Natural killer cell (primary cell): Measurements from ENCODE around the gene INTS7. TPM values are rescaled to one million over a fixed set of nuclear protein-coding genes. Genes with fewer than 3 reads are reported as not detected.
"Not testable (repeated sequence)": the region's sequence is repeated elsewhere in the genome, so short reads cannot be mapped to it uniquely, and the experiment has no call there.

ENCODE experiments used
- ATAC-seq, 3 donors: fragments of 150-1000 bp in 2 of 3; fragments of 200-7000 bp in 1 of 3; cut with Tn5 transposase; 1 replicate in 1 of 3; 2 replicates in 2 of 3; pipeline ENCODE4 v1.10.0; 2021; ENCODE audit warnings: mild to moderate bottlenecking in 2 of 3, moderate library complexity in 2 of 3
- DNase-seq, 2 donors: peaks; one replicate each; pipeline versions ENCODE4 v3.0.0 to v3.0.0-alpha.2; 2013 to 2021; ENCODE audit warnings: mixed read lengths in 1 of 2
- H3K27ac ChIP-seq: one replicate; pipeline ENCODE4 v1.5.1; 2013; ENCODE audit warnings: mild to moderate bottlenecking, low read length
- H3K27me3 ChIP-seq: one replicate; pipeline ENCODE4 v1.6.1; 2013; ENCODE audit warnings: low read length; ENCODE audit not compliant: control insufficient read depth, insufficient read depth
- H3K36me3 ChIP-seq: one replicate; pipeline ENCODE4 v1.6.1; 2013; ENCODE audit warnings: low read length; ENCODE audit not compliant: control insufficient read depth, insufficient read depth
- H3K4me1 ChIP-seq: one replicate; pipeline ENCODE4 v1.6.1; 2013; ENCODE audit warnings: low read length; ENCODE audit not compliant: control insufficient read depth, insufficient read depth
- H3K4me3 ChIP-seq: one replicate; pipeline ENCODE4 v1.5.1; 2013; ENCODE audit warnings: low read length
- H3K9me3 ChIP-seq: one replicate; pipeline ENCODE4 v1.6.1; 2013; ENCODE audit warnings: low read length; ENCODE audit not compliant: control insufficient read depth, insufficient read depth
- H3K27ac Mint-ChIP-seq, 2 donors: one replicate each; pipeline ENCODE4 v1.8.0; 2022; ENCODE audit warnings: mild to moderate bottlenecking in 2 of 2, mixed read lengths in 2 of 2, moderate library complexity in 1 of 2
- H3K27me3 Mint-ChIP-seq, 2 donors: one replicate each; pipeline ENCODE4 v1.8.0; 2022; ENCODE audit warnings: low read depth in 2 of 2, mixed read lengths in 2 of 2
- H3K36me3 Mint-ChIP-seq: one replicate; pipeline ENCODE4 v1.8.0; 2022; ENCODE audit warnings: mixed read lengths
- H3K4me1 Mint-ChIP-seq, 2 donors: one replicate each; pipeline ENCODE4 v1.8.0; 2022; ENCODE audit warnings: mixed read lengths in 2 of 2
- H3K4me3 Mint-ChIP-seq: one replicate; pipeline ENCODE4 v1.8.0; 2022; ENCODE audit warnings: mild to moderate bottlenecking, moderate library complexity, mixed read lengths
- H3K9me3 Mint-ChIP-seq, 2 donors: one replicate each; pipeline ENCODE4 v1.8.0; 2022; ENCODE audit warnings: mixed read lengths in 2 of 2
- WGBS: methylation state at CpG from one replicate; pipeline ENCODE4 v1.1.7; 2013; ENCODE audit warnings: missing lambda C conversion rate; ENCODE audit not compliant: insufficient coverage; 5-methylcytosine and 5-hydroxymethylcytosine counted together
- intact Hi-C: fragments of 100-400 bp; cut with micrococcal nuclease; formaldehyde crosslinking; loops from one replicate; pipeline ENCODE4 v1.14.2; 2022
- total RNA-seq, 4 donors: library from RNA; stranded (reverse); fragments of 120-200 nt in 1 of 4; gene quantifications; one replicate each; pipeline versions ENCODE4 v1.2.3 to v1.2.4, GENCODE V29; 2013 to 2022
- TF ChIP-seq, protein P1 (sequence below): fragments of 200-600 bp; IDR thresholded peaks from one replicate; pipeline ENCODE4 v1.8.0; 2022; ENCODE audit warnings: antibody characterized with exemption

The INTS7 gene
- total RNA-seq, 3 donors from 2014 or later (not counting 1 experiment from before 2014, with no cell fraction given) = 10.0 to 20.3 (median 11.0) TPM

DNA sequence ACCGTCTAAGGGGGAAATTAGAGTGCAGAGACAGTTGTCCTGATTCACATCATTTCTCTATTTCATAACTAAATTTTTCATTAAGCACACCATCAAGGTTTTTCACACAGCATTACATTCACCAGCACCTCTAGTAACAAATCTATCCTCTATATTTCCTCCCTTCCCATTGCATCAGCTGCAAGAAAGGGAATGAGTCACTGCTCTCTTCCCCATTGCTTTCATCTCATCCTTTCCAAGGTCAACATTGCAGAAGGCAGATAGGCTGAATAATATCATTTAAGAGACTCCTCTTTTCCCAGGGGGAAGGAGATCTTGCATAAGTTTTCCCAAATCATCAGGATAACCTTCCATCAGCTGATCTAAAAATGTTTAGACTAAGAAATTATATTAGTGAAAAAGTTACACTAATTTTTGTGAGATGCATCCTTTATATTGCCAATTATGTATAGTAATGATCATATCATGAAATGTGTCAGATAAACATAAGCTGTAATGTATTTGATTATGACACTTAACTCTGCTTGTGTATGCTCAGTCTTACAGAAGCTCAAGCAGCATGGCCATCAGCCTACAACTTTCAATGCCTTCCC lies 4.3 kb downstream of the INTS7 start:
- TF ChIP-seq, protein P1, sequence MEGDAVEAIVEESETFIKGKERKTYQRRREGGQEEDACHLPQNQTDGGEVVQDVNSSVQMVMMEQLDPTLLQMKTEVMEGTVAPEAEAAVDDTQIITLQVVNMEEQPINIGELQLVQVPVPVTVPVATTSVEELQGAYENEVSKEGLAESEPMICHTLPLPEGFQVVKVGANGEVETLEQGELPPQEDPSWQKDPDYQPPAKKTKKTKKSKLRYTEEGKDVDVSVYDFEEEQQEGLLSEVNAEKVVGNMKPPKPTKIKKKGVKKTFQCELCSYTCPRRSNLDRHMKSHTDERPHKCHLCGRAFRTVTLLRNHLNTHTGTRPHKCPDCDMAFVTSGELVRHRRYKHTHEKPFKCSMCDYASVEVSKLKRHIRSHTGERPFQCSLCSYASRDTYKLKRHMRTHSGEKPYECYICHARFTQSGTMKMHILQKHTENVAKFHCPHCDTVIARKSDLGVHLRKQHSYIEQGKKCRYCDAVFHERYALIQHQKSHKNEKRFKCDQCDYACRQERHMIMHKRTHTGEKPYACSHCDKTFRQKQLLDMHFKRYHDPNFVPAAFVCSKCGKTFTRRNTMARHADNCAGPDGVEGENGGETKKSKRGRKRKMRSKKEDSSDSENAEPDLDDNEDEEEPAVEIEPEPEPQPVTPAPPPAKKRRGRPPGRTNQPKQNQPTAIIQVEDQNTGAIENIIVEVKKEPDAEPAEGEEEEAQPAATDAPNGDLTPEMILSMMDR = no peak
- no peak overlapping the region for H3K4me3 Mint-ChIP-seq

DNA sequence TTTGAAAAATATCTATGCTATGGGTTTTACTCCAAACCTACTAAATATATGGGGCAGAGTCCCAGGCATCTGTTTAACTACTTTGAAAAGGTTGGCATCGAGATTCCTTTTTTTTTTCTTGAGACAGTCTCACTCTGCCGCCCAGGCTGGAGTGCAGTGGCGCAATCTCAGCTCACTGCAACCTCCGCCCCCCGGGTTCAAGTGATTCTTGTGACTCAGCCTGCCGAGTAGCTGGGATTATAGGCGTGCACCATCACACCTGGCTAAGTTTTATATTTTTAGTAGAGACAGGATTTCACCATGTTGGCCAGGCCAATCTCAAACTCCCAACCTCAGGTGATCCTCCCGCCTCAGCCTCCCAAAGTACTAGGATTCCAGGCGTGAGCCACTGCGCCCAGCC lies 7.6 kb downstream of the INTS7 start:
- H3K9me3 ChIP-seq, DNase-seq, H3K4me3 ChIP-seq, H3K27me3 ChIP-seq, H3K27ac Mint-ChIP-seq, H3K36me3 ChIP-seq, H3K9me3 Mint-ChIP-seq, H3K27ac ChIP-seq, intact Hi-C loops, H3K4me1 ChIP-seq, H3K27me3 Mint-ChIP-seq, ATAC-seq, H3K36me3 Mint-ChIP-seq, H3K4me3 Mint-ChIP-seq: not testable (repeated sequence)
- H3K4me1 Mint-ChIP-seq = peaks cover 39 to 40% of the 10 kb centered on the region in 2 donors
- 98% methylated on average over 10 of the region's 10 CpGs for WGBS

More for the DNA sequence above, 4.3 kb downstream of the INTS7 start:
- no peak overlapping the region for H3K4me3 ChIP-seq
- Mint-ChIP-seq H3K9me3 (no peaks in the 10 kb centered on the region), H3K27ac (no peak overlapping the region), H3K36me3 (no peaks in the 10 kb centered on the region), H3K27me3 (no peaks in the 10 kb centered on the region), H3K4me1 (peaks cover 60 to 66% of the 10 kb centered on the region in 2 donors)
- intact Hi-C loops = no loop called here
- H3K36me3 ChIP-seq = no peaks in the 10 kb centered on the region
- no peaks in the 10 kb centered on the region for H3K27me3 ChIP-seq
- H3K27ac ChIP-seq = no peak overlapping the region
- DNase-seq (no peak), ATAC-seq (no peak)
- H3K4me1 ChIP-seq = peaks cover 13% of the 10 kb centered on the region
- H3K9me3 ChIP-seq = no peaks in the 10 kb centered on the region
- 100% methylated on average over 1 of the region's 1 CpG for WGBS

DNA sequence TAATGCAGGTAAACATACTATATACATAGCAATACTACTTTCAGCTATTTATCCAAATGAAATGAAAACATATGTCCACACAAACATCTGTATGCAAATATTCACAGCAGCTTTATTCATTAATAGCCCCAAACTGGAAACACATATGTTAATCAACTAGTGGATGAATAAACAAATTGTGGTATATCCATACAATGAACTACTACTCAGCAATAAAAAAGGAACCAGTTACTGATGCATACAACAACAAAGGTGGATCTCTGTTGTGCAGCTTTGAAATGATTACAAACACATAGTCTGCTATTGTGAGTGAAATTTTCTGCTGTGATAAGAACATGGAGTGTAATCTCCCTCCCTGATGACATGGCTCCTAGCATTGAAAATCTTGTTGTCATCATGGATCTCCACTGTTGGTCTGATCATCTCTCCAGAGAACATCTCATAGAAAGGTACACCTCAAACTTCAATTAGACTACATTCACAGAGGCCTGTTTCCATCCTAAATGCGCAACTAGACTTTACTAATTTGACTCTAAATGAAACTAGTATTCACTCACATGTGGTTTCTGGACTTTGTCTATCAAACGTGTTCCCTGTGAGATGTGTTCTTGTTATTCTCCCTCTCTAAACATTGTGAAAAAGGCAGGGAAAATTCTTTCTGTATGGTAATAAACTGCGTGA lies 10.7 kb downstream of the INTS7 start:
- ATAC-seq = no peak

DNA sequence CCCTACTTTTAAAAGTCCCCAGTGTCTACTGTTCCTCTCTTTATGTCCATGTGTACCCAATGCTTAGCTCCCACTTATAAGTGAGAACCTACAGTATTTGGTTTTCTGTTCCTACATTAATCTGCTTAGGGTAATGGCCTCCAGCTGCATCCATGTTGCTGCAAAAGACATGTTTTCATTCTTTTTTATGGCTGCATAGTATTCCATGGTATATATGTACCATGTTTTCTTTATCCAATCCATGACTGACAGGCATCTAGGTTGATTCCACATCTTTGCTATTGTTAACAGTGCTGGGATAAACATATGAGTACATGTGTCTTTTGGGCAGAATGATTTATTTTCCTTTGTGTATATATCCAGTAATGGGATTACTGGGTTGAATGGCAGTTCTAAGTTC lies 12.4 kb downstream of the INTS7 start:
- H3K9me3 Mint-ChIP-seq, H3K27ac ChIP-seq, H3K4me1 ChIP-seq, H3K9me3 ChIP-seq, H3K36me3 Mint-ChIP-seq, H3K4me3 Mint-ChIP-seq, H3K4me3 ChIP-seq, intact Hi-C loops, ATAC-seq, H3K27ac Mint-ChIP-seq, DNase-seq, H3K27me3 ChIP-seq, H3K36me3 ChIP-seq, H3K27me3 Mint-ChIP-seq: not testable (repeated sequence)
- H3K4me1 Mint-ChIP-seq = peaks cover 11 to 12% of the 10 kb centered on the region in 2 donors

More for the DNA sequence above, 10.7 kb downstream of the INTS7 start:
- no peak overlapping the region for H3K4me3 Mint-ChIP-seq
- WGBS = 100% methylated on average over 1 of the region's 3 CpGs
- no peak overlapping the region for H3K27ac Mint-ChIP-seq
- H3K27me3 Mint-ChIP-seq = no peaks in the 10 kb centered on the region
- TF ChIP-seq, protein P1 = no peak
- no peak for DNase-seq
- peaks cover 10% of the 10 kb centered on the region for H3K36me3 Mint-ChIP-seq
- H3K27ac ChIP-seq = no peak overlapping the region
- H3K27me3 ChIP-seq = no peaks in the 10 kb centered on the region
- H3K4me3 ChIP-seq = no peak overlapping the region
- intact Hi-C loops = no loop called here
- H3K9me3 Mint-ChIP-seq = no peaks in the 10 kb centered on the region
- no peaks in the 10 kb centered on the region for H3K4me1 ChIP-seq
- peaks cover 7% of the 10 kb centered on the region for H3K36me3 ChIP-seq
- peaks cover 23 to 27% of the 10 kb centered on the region in 2 donors for H3K4me1 Mint-ChIP-seq
- H3K9me3 ChIP-seq = no peaks in the 10 kb centered on the region
